ENCODE data around the gene ZNG1C. TPM values are rescaled to one million over a fixed set of nuclear protein-coding genes. Genes with fewer than 3 reads are reported as not detected.
"Not testable (repeated sequence)": the region's sequence is repeated elsewhere in the genome, so short reads cannot be mapped to it uniquely, and the experiment has no call there.

ZNG1C gene
- total RNA-seq (2014; rRNA removed; shearing (Covaris generic)), result 62.7 and 96.9 TPM in 2 replicates
- 74.4 and 75.0 TPM in 2 replicates for total RNA-seq (2022)
- percentile 84 among the genes with signal in this experiment for Bru-seq, nascent RNA
- percentile 77 among the genes with signal in this experiment for BruChase-seq, experiment 1, labeled RNA remaining after a 6-hour chase
- BruChase-seq, experiment 2, labeled RNA remaining after a 2-hour chase, result percentile 82 among the genes with signal in this experiment
- long read RNA-seq, transcript CBWD3-206 (3 exons, 1,736 nt), result major isoform, 52 of 110 reads
- long read RNA-seq, partial matches to known transcripts, result 15 of 110 reads
- long read RNA-seq, other reads (novel, unspliced or antisense), result 41 of 110 reads

DNA sequence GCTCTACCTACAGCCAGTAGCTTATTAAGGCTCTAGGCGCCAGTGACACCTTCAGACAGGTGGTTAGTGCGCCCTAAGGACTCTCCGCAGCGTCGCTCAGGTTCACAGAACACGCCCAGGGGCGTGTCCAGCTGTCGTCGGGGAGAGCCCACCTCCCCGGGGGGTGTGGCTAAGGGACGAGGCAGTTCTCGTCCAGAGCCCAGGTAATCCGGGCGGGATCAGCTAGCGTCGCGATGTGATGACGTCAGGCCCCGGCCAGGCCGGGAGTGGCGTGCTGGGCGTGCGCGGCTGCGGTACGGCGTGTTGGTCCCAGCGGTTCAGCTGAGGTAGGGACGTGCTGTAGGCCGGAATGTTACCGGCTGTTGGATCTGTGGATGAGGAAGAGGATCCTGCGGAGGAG is at the start of gene ZNG1C:
Gene ZNG1C (plus strand): TSS at position 301 of the 400 bp plus-strand sequence. CDS start 49 bp downstream, at position 350.
- H3K9me2 ChIP-seq (ENCODE audit: insufficient read depth, low read length); H3K79me2 ChIP-seq (ENCODE audit: insufficient read depth, low read depth, low read length); CTCF ChIA-PET (ENCODE audit: unreplicated experiment); H3K4me1 ChIP-seq (ENCODE audit: insufficient read depth, low read length, poor library complexity, severe bottlenecking); H3K9me3 ChIP-seq (ENCODE audit: low read length); DNase-seq (ENCODE audit: low spot score); POLR2A ChIA-PET; H3K36me3 ChIP-seq (ENCODE audit: insufficient read depth, low read length); H3K4me2 ChIP-seq (ENCODE audit: low read length); intact Hi-C loops (cut with micrococcal nuclease; ENCODE audit: unreplicated experiment); H4K20me1 ChIP-seq (ENCODE audit: insufficient read depth, low read length); H2AFZ ChIP-seq (ENCODE audit: low read length); H3K27ac ChIP-seq (ENCODE audit: low read depth, low read length, poor library complexity, severe bottlenecking); H3K4me3 ChIP-seq (ENCODE audit: low read depth, low read length, poor library complexity, severe bottlenecking); BruUV-seq (replicated peaks): not testable (repeated sequence)

DNA sequence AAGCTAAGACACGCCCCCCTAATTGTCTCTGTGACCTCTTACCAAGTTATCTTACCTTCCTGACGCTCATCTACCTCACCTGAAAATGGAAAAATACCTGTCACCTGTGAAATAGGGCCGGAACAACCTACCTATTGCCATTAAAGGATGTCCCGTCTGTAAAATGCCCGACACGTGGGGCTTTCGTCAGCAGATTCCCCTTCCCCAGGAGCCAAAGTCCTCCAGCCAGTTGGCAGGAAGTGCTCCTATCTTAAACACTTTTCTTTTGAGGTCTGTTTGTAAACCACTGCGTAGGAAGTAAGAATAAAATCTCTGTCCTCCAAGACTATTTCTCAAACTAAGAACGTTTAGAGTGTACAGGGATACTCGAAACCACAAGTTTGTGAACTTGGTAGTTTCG is 654 bp downstream of the ZNG1C start:
- CTCF ChIA-PET (ENCODE audit: unreplicated experiment); H3K79me2 ChIP-seq (ENCODE audit: insufficient read depth, low read depth, low read length); DNase-seq (ENCODE audit: low spot score); H3K4me2 ChIP-seq (ENCODE audit: low read length); H3K4me3 ChIP-seq (ENCODE audit: low read depth, low read length, poor library complexity, severe bottlenecking); H4K20me1 ChIP-seq (ENCODE audit: insufficient read depth, low read length); POLR2A ChIA-PET; H3K27ac ChIP-seq (ENCODE audit: low read depth, low read length, poor library complexity, severe bottlenecking); H3K4me1 ChIP-seq (ENCODE audit: insufficient read depth, low read length, poor library complexity, severe bottlenecking); BruUV-seq (replicated peaks); H3K36me3 ChIP-seq (ENCODE audit: insufficient read depth, low read length); H3K9me2 ChIP-seq (ENCODE audit: insufficient read depth, low read length); intact Hi-C loops (cut with micrococcal nuclease; ENCODE audit: unreplicated experiment); H2AFZ ChIP-seq (ENCODE audit: low read length); H3K9me3 ChIP-seq (ENCODE audit: low read length): not testable (repeated sequence)

DNA sequence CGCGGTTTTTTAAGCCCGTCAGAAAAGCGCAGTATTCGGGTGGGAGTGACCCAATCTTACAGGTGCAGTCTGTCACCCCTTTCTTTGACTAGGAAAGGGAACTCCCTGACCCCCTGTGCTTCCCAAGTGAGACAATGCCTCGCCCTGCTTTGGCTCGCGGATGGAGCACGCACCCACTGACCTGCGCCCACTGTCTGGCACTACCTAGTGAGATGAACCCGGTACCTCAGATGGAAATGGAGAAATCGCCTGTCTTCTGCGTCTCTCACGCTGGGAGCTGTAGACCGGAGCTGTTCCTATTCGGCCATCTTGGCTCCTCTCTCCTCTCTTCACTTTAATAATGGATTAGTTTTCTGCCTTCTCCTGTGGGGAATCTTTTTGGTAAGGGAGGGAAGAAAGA is 39.3 kb downstream of the ZNG1C start:
- H3K79me2 ChIP-seq (ENCODE audit: insufficient read depth, low read depth, low read length); H2AFZ ChIP-seq (ENCODE audit: low read length); H3K27ac ChIP-seq (ENCODE audit: low read depth, low read length, poor library complexity, severe bottlenecking); H3K4me3 ChIP-seq (ENCODE audit: low read depth, low read length, poor library complexity, severe bottlenecking); H3K9me3 ChIP-seq (ENCODE audit: low read length); H4K20me1 ChIP-seq (ENCODE audit: insufficient read depth, low read length); BruUV-seq (replicated peaks); H3K4me2 ChIP-seq (ENCODE audit: low read length); CTCF ChIA-PET (ENCODE audit: unreplicated experiment); H3K9me2 ChIP-seq (ENCODE audit: insufficient read depth, low read length); DNase-seq (ENCODE audit: low spot score); intact Hi-C loops (cut with micrococcal nuclease; ENCODE audit: unreplicated experiment); H3K36me3 ChIP-seq (ENCODE audit: insufficient read depth, low read length); H3K4me1 ChIP-seq (ENCODE audit: insufficient read depth, low read length, poor library complexity, severe bottlenecking); POLR2A ChIA-PET: not testable (repeated sequence)

DNA sequence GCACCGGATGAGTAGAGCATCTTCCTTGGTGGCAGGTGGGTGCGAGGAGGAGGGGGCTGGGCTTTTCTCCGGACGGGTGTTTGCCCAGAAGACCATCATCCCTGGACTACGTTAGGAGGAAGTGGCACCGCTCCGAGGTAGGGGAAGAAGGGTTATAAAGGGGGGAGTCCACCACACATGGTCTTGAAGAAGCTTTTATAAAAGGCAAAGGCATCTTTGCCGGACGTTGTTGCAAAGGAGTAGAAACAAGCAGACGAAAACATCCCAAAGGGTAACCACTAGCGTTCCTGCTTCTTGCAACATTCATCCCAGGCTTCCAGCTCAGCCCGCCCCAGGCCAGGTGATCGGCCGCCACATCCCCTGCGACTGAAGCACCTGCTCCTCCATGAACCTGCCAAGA is 60.8 kb downstream of the ZNG1C start, which contains the start of gene FOXD4L3:
Gene FOXD4L3 (plus strand): TSS at position 301 of the 400 bp plus-strand sequence. CDS start 85 bp downstream, at position 386.
- BruUV-seq (replicated peaks); intact Hi-C loops (cut with micrococcal nuclease; ENCODE audit: unreplicated experiment); DNase-seq (ENCODE audit: low spot score): not testable (repeated sequence)

DNA sequence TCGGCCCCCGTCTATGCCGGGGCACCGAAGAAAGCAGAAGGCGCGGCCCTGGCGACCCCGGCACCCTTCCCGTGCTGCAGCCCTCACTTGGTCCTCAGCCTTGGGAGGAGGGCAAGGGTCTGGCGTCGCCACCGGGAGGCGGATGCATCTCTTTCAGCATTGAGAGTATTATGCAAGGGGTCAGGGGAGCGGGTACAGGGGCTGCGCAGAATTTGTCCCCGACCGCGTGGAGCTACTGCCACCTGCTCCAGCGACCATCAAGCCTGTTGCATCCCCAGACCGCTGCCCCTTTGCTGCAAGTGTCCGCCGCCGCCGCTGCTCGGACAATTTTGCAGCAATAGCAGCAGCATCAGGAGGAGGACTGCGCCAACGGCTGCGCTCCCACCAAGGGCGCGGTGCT is 62.0 kb downstream of the ZNG1C start:
- H3K9me2 ChIP-seq (ENCODE audit: insufficient read depth, low read length); H3K4me1 ChIP-seq (ENCODE audit: insufficient read depth, low read length, poor library complexity, severe bottlenecking); H4K20me1 ChIP-seq (ENCODE audit: insufficient read depth, low read length); H3K79me2 ChIP-seq (ENCODE audit: insufficient read depth, low read depth, low read length); intact Hi-C loops (cut with micrococcal nuclease; ENCODE audit: unreplicated experiment); H3K27ac ChIP-seq (ENCODE audit: low read depth, low read length, poor library complexity, severe bottlenecking); CTCF ChIA-PET (ENCODE audit: unreplicated experiment); H3K4me2 ChIP-seq (ENCODE audit: low read length); BruUV-seq (replicated peaks); H3K9me3 ChIP-seq (ENCODE audit: low read length); POLR2A ChIA-PET; DNase-seq (ENCODE audit: low spot score); H3K36me3 ChIP-seq (ENCODE audit: insufficient read depth, low read length); H3K4me3 ChIP-seq (ENCODE audit: low read depth, low read length, poor library complexity, severe bottlenecking); H2AFZ ChIP-seq (ENCODE audit: low read length): not testable (repeated sequence)

More for the DNA sequence above, 60.8 kb downstream of the ZNG1C start, which contains the start of gene FOXD4L3:
- H4K20me1 ChIP-seq (ENCODE audit: insufficient read depth, low read length); H3K36me3 ChIP-seq (ENCODE audit: insufficient read depth, low read length); H3K27ac ChIP-seq (ENCODE audit: low read depth, low read length, poor library complexity, severe bottlenecking); POLR2A ChIA-PET; CTCF ChIA-PET (ENCODE audit: unreplicated experiment); H3K4me2 ChIP-seq (ENCODE audit: low read length); H3K9me2 ChIP-seq (ENCODE audit: insufficient read depth, low read length); H3K4me1 ChIP-seq (ENCODE audit: insufficient read depth, low read length, poor library complexity, severe bottlenecking); H3K4me3 ChIP-seq (ENCODE audit: low read depth, low read length, poor library complexity, severe bottlenecking); H3K9me3 ChIP-seq (ENCODE audit: low read length); H3K79me2 ChIP-seq (ENCODE audit: insufficient read depth, low read depth, low read length); H2AFZ ChIP-seq (ENCODE audit: low read length): not testable (repeated sequence)

DNA sequence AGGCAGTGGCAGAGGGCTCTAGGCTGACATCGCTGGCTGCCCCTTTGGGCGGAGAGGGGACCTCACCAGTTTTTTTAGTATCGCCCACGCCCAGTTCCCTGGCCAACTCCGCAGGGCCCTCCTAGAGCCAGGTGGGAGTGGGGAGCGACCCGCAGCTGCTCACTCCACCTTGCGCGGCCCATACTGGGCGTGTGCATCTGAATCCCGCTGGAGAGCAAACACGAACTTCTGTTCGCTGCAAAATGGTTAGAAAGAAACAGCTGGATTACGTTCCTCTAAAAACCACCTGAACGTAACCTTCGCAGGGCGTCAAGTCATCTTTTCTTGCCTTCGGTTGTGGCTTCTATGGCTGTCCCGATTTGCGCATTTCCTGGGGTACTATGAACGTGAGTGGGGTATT is 62.4 kb downstream of the ZNG1C start:
- H3K4me2 ChIP-seq (ENCODE audit: low read length); H3K79me2 ChIP-seq (ENCODE audit: insufficient read depth, low read depth, low read length); H2AFZ ChIP-seq (ENCODE audit: low read length); intact Hi-C loops (cut with micrococcal nuclease; ENCODE audit: unreplicated experiment); H3K36me3 ChIP-seq (ENCODE audit: insufficient read depth, low read length); BruUV-seq (replicated peaks); POLR2A ChIA-PET; H3K9me3 ChIP-seq (ENCODE audit: low read length); H3K27ac ChIP-seq (ENCODE audit: low read depth, low read length, poor library complexity, severe bottlenecking); H4K20me1 ChIP-seq (ENCODE audit: insufficient read depth, low read length); H3K4me1 ChIP-seq (ENCODE audit: insufficient read depth, low read length, poor library complexity, severe bottlenecking); CTCF ChIA-PET (ENCODE audit: unreplicated experiment); H3K9me2 ChIP-seq (ENCODE audit: insufficient read depth, low read length); H3K4me3 ChIP-seq (ENCODE audit: low read depth, low read length, poor library complexity, severe bottlenecking); DNase-seq (ENCODE audit: low spot score): not testable (repeated sequence)
